PFSK-1 (cell line): ENCODE measurements around the gene PROZ.

Source experiments
- FOXP2 ChIP-seq: optimal IDR thresholded peaks from 2 replicates; pipeline ENCODE3; 2011; ENCODE audit warnings: borderline replicate concordance, control low read depth, inconsistent platforms; ENCODE audit not compliant: insufficient read depth; ENCODE audit errors: extremely low read length, extremely low read depth
- POLR2AphosphoS5 ChIP-seq: IDR thresholded peaks from 2 replicates; pipeline ENCODE4 v1.6.1; 2012; ENCODE audit warnings: low read depth, mild to moderate bottlenecking, control low read depth, low read length, moderate library complexity
- SIN3A ChIP-seq: IDR thresholded peaks from 2 replicates; pipeline ENCODE4 v1.6.1; 2012; ENCODE audit warnings: mild to moderate bottlenecking, low read length, moderate library complexity, borderline replicate concordance; ENCODE audit not compliant: insufficient read depth
- TAF1 ChIP-seq: IDR thresholded peaks from 2 replicates; pipeline ENCODE4 v1.6.1; 2012; ENCODE audit warnings: low read length, control low read depth, borderline replicate concordance; ENCODE audit not compliant: insufficient read depth
- TF ChIP-seq, protein P1 (sequence below), 2 experiments: IDR thresholded peaks; 2 replicates each; pipeline versions ENCODE4 v1.6.1 to v1.8.0; 2011 to 2012; ENCODE audit warnings: low read depth in 2 of 2, low read length in 2 of 2, control low read depth in 1 of 2, inconsistent platforms in 1 of 2, mild to moderate bottlenecking in 1 of 2, moderate library complexity in 1 of 2; ENCODE audit not compliant: insufficient read depth in 1 of 2

Gene PROZ

DNA sequence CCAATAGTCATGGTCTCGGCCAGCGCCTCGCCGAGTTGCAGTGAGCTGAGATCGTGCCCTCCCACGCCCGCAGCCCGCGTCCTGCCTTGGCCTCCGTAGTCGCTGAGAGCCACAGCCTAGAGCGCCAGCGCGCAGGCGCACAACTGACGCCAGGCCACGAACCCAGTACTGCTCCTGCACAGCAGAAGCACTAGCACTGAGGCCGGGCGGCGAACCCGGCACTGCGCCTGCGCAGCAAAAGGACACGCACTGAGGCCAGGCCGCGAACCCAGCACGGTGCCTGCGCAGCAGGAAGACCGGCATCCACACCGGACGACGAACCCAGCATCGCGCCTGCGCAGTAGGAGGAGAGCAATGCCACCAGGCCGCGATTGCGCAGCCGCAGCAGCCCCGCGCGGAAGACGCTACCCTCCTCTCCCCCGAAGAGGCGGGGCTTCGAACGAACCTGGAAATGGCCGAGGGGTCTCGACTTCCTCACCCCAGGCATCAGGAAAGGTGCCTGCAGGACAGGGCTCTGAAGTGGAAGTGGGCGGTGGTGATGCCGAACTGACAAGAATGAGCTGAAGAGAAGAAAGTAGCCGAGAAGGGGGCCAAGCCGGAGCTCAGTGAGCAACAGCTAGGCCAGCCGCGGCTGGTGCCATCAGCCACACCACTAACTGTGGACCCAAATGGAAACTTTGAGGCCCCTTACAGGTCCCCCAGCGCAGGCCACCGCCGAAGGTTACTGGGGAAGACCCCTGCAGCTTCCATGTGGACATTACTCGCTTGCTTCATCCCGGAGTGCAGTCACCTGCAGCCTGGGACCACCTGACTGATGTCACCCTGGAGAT is 28.3 kb upstream of the PROZ start:
- TF ChIP-seq, protein P1, sequence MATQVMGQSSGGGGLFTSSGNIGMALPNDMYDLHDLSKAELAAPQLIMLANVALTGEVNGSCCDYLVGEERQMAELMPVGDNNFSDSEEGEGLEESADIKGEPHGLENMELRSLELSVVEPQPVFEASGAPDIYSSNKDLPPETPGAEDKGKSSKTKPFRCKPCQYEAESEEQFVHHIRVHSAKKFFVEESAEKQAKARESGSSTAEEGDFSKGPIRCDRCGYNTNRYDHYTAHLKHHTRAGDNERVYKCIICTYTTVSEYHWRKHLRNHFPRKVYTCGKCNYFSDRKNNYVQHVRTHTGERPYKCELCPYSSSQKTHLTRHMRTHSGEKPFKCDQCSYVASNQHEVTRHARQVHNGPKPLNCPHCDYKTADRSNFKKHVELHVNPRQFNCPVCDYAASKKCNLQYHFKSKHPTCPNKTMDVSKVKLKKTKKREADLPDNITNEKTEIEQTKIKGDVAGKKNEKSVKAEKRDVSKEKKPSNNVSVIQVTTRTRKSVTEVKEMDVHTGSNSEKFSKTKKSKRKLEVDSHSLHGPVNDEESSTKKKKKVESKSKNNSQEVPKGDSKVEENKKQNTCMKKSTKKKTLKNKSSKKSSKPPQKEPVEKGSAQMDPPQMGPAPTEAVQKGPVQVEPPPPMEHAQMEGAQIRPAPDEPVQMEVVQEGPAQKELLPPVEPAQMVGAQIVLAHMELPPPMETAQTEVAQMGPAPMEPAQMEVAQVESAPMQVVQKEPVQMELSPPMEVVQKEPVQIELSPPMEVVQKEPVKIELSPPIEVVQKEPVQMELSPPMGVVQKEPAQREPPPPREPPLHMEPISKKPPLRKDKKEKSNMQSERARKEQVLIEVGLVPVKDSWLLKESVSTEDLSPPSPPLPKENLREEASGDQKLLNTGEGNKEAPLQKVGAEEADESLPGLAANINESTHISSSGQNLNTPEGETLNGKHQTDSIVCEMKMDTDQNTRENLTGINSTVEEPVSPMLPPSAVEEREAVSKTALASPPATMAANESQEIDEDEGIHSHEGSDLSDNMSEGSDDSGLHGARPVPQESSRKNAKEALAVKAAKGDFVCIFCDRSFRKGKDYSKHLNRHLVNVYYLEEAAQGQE (IDR thresholded peaks at IDR 0.05; ENCODE audit: insufficient read depth in 1 of 2, low read depth in 2 of 2, low read length in 2 of 2): no peak

DNA sequence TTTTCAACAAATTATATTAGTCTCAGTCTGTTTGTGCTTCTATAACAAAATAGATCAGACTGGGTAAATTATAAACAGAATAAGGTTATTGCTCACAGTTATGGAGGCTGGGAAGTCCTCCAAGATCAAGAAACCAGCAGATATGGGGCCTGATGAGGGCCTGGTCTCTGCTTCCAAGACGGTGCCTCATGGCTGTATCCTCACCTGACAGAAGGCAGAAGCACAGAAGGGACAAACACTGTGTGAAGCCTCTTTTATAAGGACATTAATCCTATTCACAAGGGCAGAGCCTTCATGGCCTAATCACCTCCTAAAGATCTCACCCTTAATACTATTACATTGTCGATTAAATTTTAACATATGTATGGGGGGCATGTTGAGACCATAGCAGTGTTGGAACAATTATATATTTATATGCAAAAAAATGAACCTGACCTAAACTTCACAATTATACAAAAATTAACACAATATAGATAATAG is 23.1 kb upstream of the PROZ start:
- TF ChIP-seq POLR2AphosphoS5 (no peak), TAF1 (no peak), SIN3A (no peak), FOXP2 (no peak)
- TF ChIP-seq, protein P1 (IDR thresholded peaks at IDR 0.05; ENCODE audit: insufficient read depth in 1 of 2, low read depth in 2 of 2, low read length in 2 of 2): no peak

DNA sequence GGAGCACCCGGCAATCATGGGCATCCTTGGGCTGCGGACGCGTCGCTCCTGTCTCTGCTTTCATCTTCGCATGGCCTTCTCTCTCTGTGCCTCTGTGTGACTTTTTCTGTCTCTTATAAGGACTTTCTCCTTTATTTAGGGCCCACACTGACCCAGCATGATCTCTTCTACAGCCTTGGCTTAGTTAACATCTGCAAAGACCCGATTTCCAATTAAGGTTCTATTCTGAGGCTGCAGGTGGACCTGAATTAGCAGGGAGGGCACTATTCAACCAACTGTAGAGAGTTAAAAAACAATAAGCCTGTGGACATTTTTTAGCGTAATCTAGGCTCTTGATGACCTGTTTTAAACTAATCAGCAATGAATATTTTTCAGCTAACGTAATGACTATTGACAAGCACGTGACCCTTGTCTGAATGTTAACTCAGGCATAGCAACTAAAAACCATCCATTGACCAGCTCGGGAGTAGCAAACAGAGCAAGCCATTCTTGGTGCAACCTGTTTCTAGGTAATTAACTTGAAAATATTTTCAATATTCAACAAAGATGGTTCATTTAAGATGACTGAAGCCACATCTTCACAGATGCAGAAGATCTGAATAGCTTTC is 20.7 kb upstream of the PROZ start:
- TF ChIP-seq, protein P1 (IDR thresholded peaks at IDR 0.05; ENCODE audit: insufficient read depth in 1 of 2, low read depth in 2 of 2, low read length in 2 of 2): no peak
- TF ChIP-seq SIN3A (no peak), TAF1 (no peak), POLR2AphosphoS5 (no peak), FOXP2 (no peak)

DNA sequence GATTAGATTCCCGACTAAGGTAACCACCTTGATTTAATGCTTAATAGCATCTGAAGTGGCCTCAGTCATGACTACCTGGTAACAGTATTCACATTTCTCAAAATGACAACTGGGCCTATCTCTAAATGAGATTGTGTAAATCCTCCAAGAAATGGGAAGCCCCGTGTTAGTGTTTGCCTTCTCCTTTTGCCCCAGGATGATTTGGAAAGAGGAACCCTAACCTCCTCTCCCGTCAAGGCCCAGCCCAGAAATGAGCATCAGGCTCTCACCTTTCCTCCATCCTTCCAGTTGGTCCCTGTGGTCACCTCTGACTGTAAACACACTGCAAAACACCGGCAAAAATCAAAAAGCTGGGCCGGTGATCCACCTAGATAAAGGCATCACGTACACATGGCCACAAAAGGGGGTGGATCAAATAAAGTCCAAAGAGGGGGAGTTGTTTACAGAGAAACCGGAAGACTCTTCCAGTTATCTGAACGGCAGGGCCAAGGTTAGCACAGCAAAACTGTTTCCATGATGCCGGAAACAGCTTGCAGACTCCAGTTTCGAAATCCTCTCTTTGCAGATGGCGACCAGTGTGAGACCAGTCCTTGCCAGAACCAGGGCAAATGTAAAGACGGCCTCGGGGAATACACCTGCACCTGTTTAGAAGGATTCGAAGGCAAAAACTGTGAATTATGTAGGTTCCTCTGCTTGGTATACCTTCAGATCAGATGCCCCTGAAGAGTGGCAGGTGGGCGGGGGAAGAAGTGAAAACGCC is 19.5 kb upstream of the PROZ start:
- TF ChIP-seq TAF1 (no peak), POLR2AphosphoS5 (no peak), SIN3A (no peak), FOXP2 (no peak)
- TF ChIP-seq, protein P1 (IDR thresholded peaks at IDR 0.05; ENCODE audit: insufficient read depth in 1 of 2, low read depth in 2 of 2, low read length in 2 of 2): no peak
